Neural cell (in vitro differentiated cells): ENCODE measurements around the gene FFAR2. TPM values are rescaled to one million over a fixed set of nuclear protein-coding genes. Genes with fewer than 3 reads are reported as not detected.

Experiments
- H2AFZ ChIP-seq: fragments of 200-600, 300-800 bp; sonication (generic), shearing (Covaris generic); 2 replicates; pipeline ENCODE4 v1.6.0; 2014; ENCODE audit warnings: low read depth, mild to moderate bottlenecking, antibody characterized with exemption, low read length, moderate library complexity
- H3F3A ChIP-seq: fragments of 200-600 bp; shearing (Covaris generic); 2 replicates; pipeline ENCODE4 v1.6.1; 2016; ENCODE audit warnings: mild to moderate bottlenecking, moderate library complexity, mixed read lengths, antibody characterized with exemption, low read length; ENCODE audit not compliant: insufficient read depth, poor library complexity, severe bottlenecking
- H3K27ac ChIP-seq: fragments of 200-600, 300-800 bp; sonication (generic), shearing (Covaris generic); 2 replicates; pipeline ENCODE4 v1.5.1; 2014; ENCODE audit warnings: mild to moderate bottlenecking, low read length, moderate library complexity
- H3K27me3 ChIP-seq: fragments of 300-800, 200-600 bp; sonication (generic), shearing (Covaris generic); 2 replicates; pipeline ENCODE4 v1.6.0; 2014; ENCODE audit warnings: mild to moderate bottlenecking, low read depth, low read length, moderate library complexity; ENCODE audit not compliant: insufficient read depth
- H3K36me3 ChIP-seq: fragments of 300-800, 200-600 bp; sonication (generic), shearing (Covaris generic); 2 replicates; pipeline ENCODE4 v1.5.1; 2014; ENCODE audit warnings: mild to moderate bottlenecking, antibody characterized with exemption, low read length, moderate library complexity; ENCODE audit not compliant: insufficient read depth
- H3K4me2 ChIP-seq: fragments of 300-800, 200-600 bp; sonication (generic), shearing (Covaris generic); 2 replicates; pipeline ENCODE4 v1.6.0; 2014; ENCODE audit warnings: mild to moderate bottlenecking, low read length
- H3K4me3 ChIP-seq: fragments of 300-800, 200-600 bp; sonication (generic), shearing (Covaris generic); 2 replicates; pipeline ENCODE4 v1.5.1; 2014; ENCODE audit warnings: mild to moderate bottlenecking, low read length, moderate library complexity
- H3K79me2 ChIP-seq: fragments of 200-600 bp; shearing (Covaris generic); replicated peaks from 2 replicates; pipeline ENCODE4 v1.6.0; 2014; ENCODE audit warnings: mild to moderate bottlenecking, low read length, moderate library complexity; ENCODE audit not compliant: insufficient read depth
- H3K9ac ChIP-seq: fragments of 300-800, 200-600 bp; sonication (generic), shearing (Covaris generic); 2 replicates; pipeline ENCODE4 v1.6.1; 2016; ENCODE audit warnings: mild to moderate bottlenecking, low read length, mixed read lengths
- H3K9me2 ChIP-seq: fragments of 200-600 bp; shearing (Covaris generic); 2 replicates; pipeline ENCODE4 v1.6.1; 2016; ENCODE audit warnings: mild to moderate bottlenecking, low read length, mixed read lengths; ENCODE audit not compliant: insufficient read depth
- H3K9me3 ChIP-seq: fragments of 200-600, 300-800 bp; sonication (generic), shearing (Covaris generic); 2 replicates; pipeline ENCODE4 v1.6.1; 2016; ENCODE audit warnings: mild to moderate bottlenecking, mixed run types, low read length, moderate library complexity, mixed read lengths
- H4K20me1 ChIP-seq: fragments of 200-600 bp; shearing (Covaris generic); 2 replicates; pipeline ENCODE4 v1.6.1; 2016; ENCODE audit warnings: mild to moderate bottlenecking, mixed run types; ENCODE audit not compliant: insufficient read depth
- CTCF ChIP-seq: fragments of 450-650 bp; IDR thresholded peaks from 2 replicates; pipeline ENCODE4 v1.5.1; 2014; ENCODE audit warnings: antibody characterized with exemption, mild to moderate bottlenecking, moderate library complexity; ENCODE audit not compliant: poor library complexity, severe bottlenecking
- EP300 ChIP-seq: fragments of 450-650 bp; conservative IDR thresholded peaks from 2 replicates; pipeline ENCODE4 v1.6.1; 2014; ENCODE audit warnings: antibody characterized with exemption, mild to moderate bottlenecking, moderate library complexity; ENCODE audit not compliant: poor library complexity, severe bottlenecking
- EZH2 ChIP-seq: fragments of 200-600, 300-800 bp; shearing (Covaris generic), sonication (generic); IDR thresholded peaks from 2 replicates; pipeline ENCODE4 v1.6.1; 2014; ENCODE audit warnings: antibody characterized with exemption, low read length, borderline replicate concordance, mild to moderate bottlenecking; ENCODE audit not compliant: insufficient read depth, poor library complexity, severe bottlenecking
- MXI1 ChIP-seq: fragments of 450-650 bp; conservative IDR thresholded peaks from 2 replicates; pipeline ENCODE4 v1.6.1; 2014; ENCODE audit warnings: antibody characterized with exemption, mild to moderate bottlenecking; ENCODE audit not compliant: poor library complexity, severe bottlenecking
- RAD21 ChIP-seq: fragments of 450-650 bp; conservative IDR thresholded peaks from 2 replicates; pipeline ENCODE4 v1.6.1; 2014; ENCODE audit warnings: antibody characterized with exemption, mild to moderate bottlenecking, moderate library complexity
- REST ChIP-seq: IDR thresholded peaks from 2 replicates; pipeline ENCODE4 v1.6.1; 2012; ENCODE audit warnings: borderline replicate concordance
- SMC3 ChIP-seq: fragments of 450-650 bp; conservative IDR thresholded peaks from 2 replicates; pipeline ENCODE4 v1.6.1; 2014; ENCODE audit warnings: antibody characterized with exemption, mild to moderate bottlenecking, moderate library complexity; ENCODE audit not compliant: poor library complexity
- polyA plus RNA-seq: library from polyadenylated mRNA; depleted of rRNA; stranded (reverse); fragments of >200 nt; gene quantifications from 2 replicates; pipeline ENCODE4 v1.2.3, GENCODE V29; 2014

The FFAR2 gene
- polyA plus RNA-seq, 1 donor from 2014 or later = not detected

GRCh38 chr19:35457173-35457572 is 9.1 kb downstream of the FFAR2 start:
- Histone ChIP-seq H3K79me2 (no peaks in the 10 kb centered on the region), H2AFZ (no peak overlapping the region), H3K4me2 (no peak overlapping the region), H3K36me3 (no peaks in the 10 kb centered on the region), H3F3A (no peaks in the 10 kb centered on the region), H3K9me2 (no peaks in the 10 kb centered on the region), H3K9me3 (no peaks in the 10 kb centered on the region), H4K20me1 (no peaks in the 10 kb centered on the region), H3K27me3 (no peaks in the 10 kb centered on the region), H3K27ac (no peak overlapping the region), H3K4me3 (no peak overlapping the region), H3K9ac (no peak overlapping the region)
- no peak for TF ChIP-seq EP300
- TF ChIP-seq SMC3 = no peak
- TF ChIP-seq CTCF = no peak
- TF ChIP-seq EZH2 = no peak

GRCh38 chr19:35458192-35458591 is 10.1 kb downstream of the FFAR2 start:
- H3K79me2 ChIP-seq = no peaks in the 10 kb centered on the region
- TF ChIP-seq RAD21 (no peak), MXI1 (no peak), CTCF (no peak), REST (no peak)
- H3K27me3 ChIP-seq = no peaks in the 10 kb centered on the region

More at GRCh38 chr19:35458192-35458591, 10.1 kb downstream of the FFAR2 start:
- Histone ChIP-seq H3K9me2 (no peaks in the 10 kb centered on the region), H3K36me3 (no peaks in the 10 kb centered on the region), H2AFZ (no peak overlapping the region), H3K9ac (no peak overlapping the region), H3K9me3 (no peaks in the 10 kb centered on the region), H4K20me1 (no peaks in the 10 kb centered on the region), H3F3A (no peaks in the 10 kb centered on the region), H3K27ac (no peak overlapping the region), H3K4me3 (no peak overlapping the region), H3K4me2 (no peak overlapping the region)
